A673 (cell line): ENCODE results near the gene RLF.

Experiments used
- EZH2 ChIP-seq: fragments of 200-600 bp; sonication (generic); IDR thresholded peaks from 2 replicates; pipeline ENCODE4 v1.6.1; 2017; ENCODE audit warnings: borderline replicate concordance, low read depth, mild to moderate bottlenecking, mixed read lengths, antibody characterized with exemption, low read length; ENCODE audit not compliant: poor library complexity, severe bottlenecking
- TF ChIP-seq, protein P1 (sequence below): fragments of 300-800, 200-600 bp; sonication (generic); conservative IDR thresholded peaks from 2 replicates; pipeline ENCODE4 v1.5.1; 2017; ENCODE audit warnings: low read depth, mild to moderate bottlenecking, antibody characterized with exemption, low read length, moderate library complexity, mixed read lengths

DNA sequence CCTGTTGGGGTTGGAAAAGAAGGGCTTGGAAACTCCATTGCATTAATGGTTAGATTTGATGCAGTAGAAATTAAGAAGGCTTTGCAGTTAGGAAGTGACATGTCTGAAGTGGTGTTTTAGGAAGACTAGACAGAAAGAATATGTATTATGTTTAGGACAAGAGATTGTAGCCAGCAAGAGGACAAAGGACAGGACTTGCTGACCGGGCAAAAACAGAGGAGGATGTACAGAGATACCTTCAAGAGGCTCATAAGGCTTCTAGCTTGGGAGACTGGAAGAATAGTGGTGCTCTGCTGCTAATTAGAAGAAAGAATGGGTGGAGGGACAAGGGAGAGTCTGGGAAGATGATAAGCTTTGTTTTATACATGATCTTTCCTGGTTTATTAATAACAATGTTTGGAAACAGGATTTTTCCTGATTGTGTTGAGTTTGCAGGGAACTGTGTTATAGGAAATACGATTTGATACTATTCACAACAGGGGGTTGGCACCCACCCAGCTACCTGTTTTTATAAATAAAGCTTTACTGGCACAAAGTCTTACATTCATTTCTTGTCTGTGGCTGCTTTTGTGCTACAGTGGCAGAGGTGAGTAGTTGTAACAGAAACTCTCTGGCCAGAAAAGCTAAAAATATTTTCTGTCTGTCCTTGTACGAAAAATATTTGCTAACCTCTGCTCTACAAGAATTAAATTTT is 49.5 kb downstream of the RLF start:
- TF ChIP-seq, protein P1, sequence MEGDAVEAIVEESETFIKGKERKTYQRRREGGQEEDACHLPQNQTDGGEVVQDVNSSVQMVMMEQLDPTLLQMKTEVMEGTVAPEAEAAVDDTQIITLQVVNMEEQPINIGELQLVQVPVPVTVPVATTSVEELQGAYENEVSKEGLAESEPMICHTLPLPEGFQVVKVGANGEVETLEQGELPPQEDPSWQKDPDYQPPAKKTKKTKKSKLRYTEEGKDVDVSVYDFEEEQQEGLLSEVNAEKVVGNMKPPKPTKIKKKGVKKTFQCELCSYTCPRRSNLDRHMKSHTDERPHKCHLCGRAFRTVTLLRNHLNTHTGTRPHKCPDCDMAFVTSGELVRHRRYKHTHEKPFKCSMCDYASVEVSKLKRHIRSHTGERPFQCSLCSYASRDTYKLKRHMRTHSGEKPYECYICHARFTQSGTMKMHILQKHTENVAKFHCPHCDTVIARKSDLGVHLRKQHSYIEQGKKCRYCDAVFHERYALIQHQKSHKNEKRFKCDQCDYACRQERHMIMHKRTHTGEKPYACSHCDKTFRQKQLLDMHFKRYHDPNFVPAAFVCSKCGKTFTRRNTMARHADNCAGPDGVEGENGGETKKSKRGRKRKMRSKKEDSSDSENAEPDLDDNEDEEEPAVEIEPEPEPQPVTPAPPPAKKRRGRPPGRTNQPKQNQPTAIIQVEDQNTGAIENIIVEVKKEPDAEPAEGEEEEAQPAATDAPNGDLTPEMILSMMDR = no peak
- no peak for TF ChIP-seq EZH2
